GM21576 (cell line): Measurements from ENCODE around the gene OTUB1.

Experiments
- ATAC-seq: cut with Tn5 transposase; IDR thresholded peaks from one replicate; pipeline ENCODE4 v1.9.1; 2021; ENCODE audit warnings: mild to moderate bottlenecking, moderate library complexity; ENCODE audit not compliant: unreplicated experiment

OTUB1 gene

GRCh38 chr11:64004590-64004984 is 18.3 kb downstream of the OTUB1 start:
- ATAC-seq = no peak

- no peak for ATAC-seq
Observed at GRCh38 chr11:64005691-64006090, 19.5 kb downstream of the OTUB1 start.

- ATAC-seq = no peak
Observed at GRCh38 chr11:64006398-64006797, 20.2 kb downstream of the OTUB1 start.

- ATAC-seq = no peak
Observed at GRCh38 chr11:64007160-64007628, 21.0 kb downstream of the OTUB1 start.

- ATAC-seq = no peak
Observed at GRCh38 chr11:64007629-64008282, 21.5 kb downstream of the OTUB1 start.

GRCh38 chr11:64008283-64008913 is 22.2 kb downstream of the OTUB1 start:
- no peak for ATAC-seq

- ATAC-seq = no peak
Observed at GRCh38 chr11:64008914-64009633, 22.8 kb downstream of the OTUB1 start.

GRCh38 chr11:64009710-64010109 is 23.5 kb downstream of the OTUB1 start:
- no peak for ATAC-seq

GRCh38 chr11:64010783-64011182 is 24.5 kb downstream of the OTUB1 start:
- ATAC-seq = no peak

GRCh38 chr11:64011371-64011770 is 25.1 kb downstream of the OTUB1 start:
- no peak for ATAC-seq

- no peak for ATAC-seq
Observed at GRCh38 chr11:64013141-64013896, 27.1 kb downstream of the OTUB1 start.

- no peak for ATAC-seq
Observed at GRCh38 chr11:64014356-64014755, 28.1 kb downstream of the OTUB1 start.

GRCh38 chr11:64015510-64015909 is 29.3 kb downstream of the OTUB1 start:
- no peak for ATAC-seq

- no peak for ATAC-seq
Observed at GRCh38 chr11:64015935-64016845, 30.0 kb downstream of the OTUB1 start.

GRCh38 chr11:64017945-64018224 is 31.6 kb downstream of the OTUB1 start:
- ATAC-seq = no peak

- no peak for ATAC-seq
Observed at GRCh38 chr11:64018310-64018709, 32.1 kb downstream of the OTUB1 start.

- ATAC-seq = no peak
Observed at GRCh38 chr11:64019106-64020037, 33.1 kb downstream of the OTUB1 start.

- no peak for ATAC-seq
Observed at GRCh38 chr11:64020976-64021756, 34.9 kb downstream of the OTUB1 start.

- ATAC-seq = no peak
Observed at GRCh38 chr11:64021757-64022093, 35.5 kb downstream of the OTUB1 start.
